PC-3 (cell line): ENCODE measurements around the gene SMCO1. TPM values are rescaled to one million over a fixed set of nuclear protein-coding genes. Genes with fewer than 3 reads are reported as not detected.
"Not testable (repeated sequence)": the region's sequence is repeated elsewhere in the genome, so short reads cannot be mapped to it uniquely, and the experiment has no call there.

Experiments
- ATAC-seq: fragments of 200-7000 bp; cut with Tn5 transposase; 2 replicates; pipeline ENCODE4 v1.9.1; 2020; ENCODE audit warnings: mild to moderate bottlenecking, moderate library complexity
- BruUV-seq: library from RNA; stranded (reverse); fragments of 400-500 nt; replicated peaks from 2 replicates; lab custom pipeline; 2021; lab: Mats Ljungman, UMichigan
- CTCF ChIA-PET: fragments of 300-600 bp; sonication (Branson Sonifier 250); formaldehyde crosslinking; loops from one replicate; lab custom pipeline; 2022; ENCODE audit warnings: antibody characterized with exemption; lab: Charles Lee
- POLR2A ChIA-PET: fragments of 300-600 bp; sonication (Branson Sonifier 250); formaldehyde crosslinking; loops from one replicate; lab custom pipeline; 2022; ENCODE audit warnings: antibody characterized with exemption; ENCODE audit not compliant: unreplicated experiment; lab: Charles Lee
- DNase-seq: peaks from one replicate; pipeline ENCODE4 v3.0.0-alpha.2; 2015
- H2AFZ ChIP-seq: fragments of 300-600 bp; sonication (generic); 2 replicates; pipeline ENCODE4 v1.6.0; 2016; ENCODE audit warnings: antibody characterized with exemption, low read length
- H3F3A ChIP-seq: fragments of 300-600 bp; sonication (generic); one replicate; pipeline ENCODE4 v1.6.0; 2017; ENCODE audit warnings: antibody characterized with exemption, low read length, control low read depth, mild to moderate bottlenecking; ENCODE audit not compliant: unreplicated experiment
- H3K27ac ChIP-seq: fragments of 300-600 bp; sonication (generic); 2 replicates; pipeline ENCODE4 v1.5.1; 2016; ENCODE audit warnings: mild to moderate bottlenecking, low read length
- H3K27me3 ChIP-seq: fragments of 300-600 bp; sonication (generic); 2 replicates; pipeline ENCODE4 v1.6.1; 2016; ENCODE audit warnings: low read length, mixed read lengths
- H3K36me3 ChIP-seq: fragments of 300-600 bp; sonication (generic); 2 replicates; pipeline ENCODE4 v1.6.1; 2016; ENCODE audit warnings: low read depth, mixed run types, low read length, mixed read lengths
- H3K4me1 ChIP-seq: fragments of 300-600 bp; sonication (generic); 2 replicates; pipeline ENCODE4 v1.5.1; 2016; ENCODE audit warnings: low read length; ENCODE audit not compliant: insufficient read depth
- H3K4me2 ChIP-seq: fragments of 300-600 bp; sonication (generic); 2 replicates; pipeline ENCODE4 v1.6.0; 2016; ENCODE audit warnings: low read length
- H3K4me3 ChIP-seq: fragments of 300-600 bp; sonication (generic); 2 replicates; pipeline ENCODE4 v1.5.1; 2016; ENCODE audit warnings: mild to moderate bottlenecking, low read length, mixed read lengths
- H3K79me2 ChIP-seq: fragments of 300-600 bp; sonication (generic); 2 replicates; pipeline ENCODE4 v1.6.1; 2017; ENCODE audit warnings: low read length, mixed read lengths
- H3K9ac ChIP-seq: fragments of 300-600 bp; sonication (generic); 2 replicates; pipeline ENCODE4 v1.6.0; 2016; ENCODE audit warnings: mild to moderate bottlenecking, low read length
- H3K9me2 ChIP-seq: fragments of 300-600 bp; sonication (generic); replicated peaks from 2 replicates; pipeline ENCODE4 v1.6.1; 2016; ENCODE audit warnings: mixed run types, low read length, mixed read lengths
- H3K9me3 ChIP-seq: fragments of 300-600 bp; sonication (generic); 2 replicates; pipeline ENCODE4 v1.6.1; 2016; ENCODE audit warnings: low read length, mixed read lengths
- H4K20me1 ChIP-seq: fragments of 300-600 bp; sonication (generic); 2 replicates; pipeline ENCODE4 v1.6.1; 2016; ENCODE audit warnings: low read length, mixed read lengths
- CTCF ChIP-seq: fragments of 300-600 bp; sonication (generic); conservative IDR thresholded peaks from 2 replicates; pipeline ENCODE4 v1.5.1; 2017; ENCODE audit warnings: antibody characterized with exemption, low read depth, mild to moderate bottlenecking, low read length
- intact Hi-C: fragments of 100-400 bp; cut with micrococcal nuclease; formaldehyde crosslinking; loops from 2 replicates; pipeline ENCODE4 v1.9.0; 2023
- total RNA-seq: library from RNA; depleted of rRNA; stranded (reverse); fragments of >200 nt; gene quantifications from 2 replicates; pipeline ENCODE4 v1.2.3, GENCODE V29; 2014; rRNA removed

The SMCO1 gene
- total RNA-seq, 1 experiment from 2014 or later = not detected

GRCh38 chr3:196458063-196458462, 57.1 kb downstream of the SMCO1 start:
- CTCF ChIA-PET = no interaction called here
- Histone ChIP-seq H2AFZ (no peak overlapping the region), H3K9me2 (no peaks in the 10 kb centered on the region), H3K4me1 (no peaks in the 10 kb centered on the region), H4K20me1 (no peaks in the 10 kb centered on the region), H3K36me3 (no peaks in the 10 kb centered on the region), H3K9me3 (no peaks in the 10 kb centered on the region), H3K9ac (no peak overlapping the region), H3K79me2 (no peaks in the 10 kb centered on the region), H3K4me2 (no peak overlapping the region), H3K4me3 (no peak overlapping the region), H3F3A (no peaks in the 10 kb centered on the region), H3K27ac (no peak overlapping the region), H3K27me3 (no peaks in the 10 kb centered on the region)
- ATAC-seq = no peak
- TF ChIP-seq CTCF = no peak
- BruUV-seq = no TSS peak
- DNase-seq = no peak
- intact Hi-C loops = no loop called here
- POLR2A ChIA-PET = no interaction called here

- H4K20me1 ChIP-seq, H3K4me3 ChIP-seq, H3K9me2 ChIP-seq, ATAC-seq, H3K4me1 ChIP-seq, H3K9me3 ChIP-seq, POLR2A ChIA-PET, BruUV-seq, H3K4me2 ChIP-seq, H2AFZ ChIP-seq, H3K27me3 ChIP-seq, intact Hi-C loops, H3K9ac ChIP-seq, H3F3A ChIP-seq, DNase-seq, H3K27ac ChIP-seq, H3K36me3 ChIP-seq, H3K79me2 ChIP-seq, CTCF ChIA-PET: not testable (repeated sequence)
These were observed 57.7 kb downstream of the SMCO1 start for GRCh38 chr3:196457470-196457869.

Other genes with a start within 250 kb of the SMCO1 start
- 46.9 and 63.8 TPM in 2 replicates for gene PCYT1A, start 227.6 kb downstream of the SMCO1 start, total RNA-seq
- gene DYNLT2B, start 197.1 kb downstream of the SMCO1 start, total RNA-seq = 19.8 and 22.8 TPM in 2 replicates
- gene TM4SF19, start 177.0 kb downstream of the SMCO1 start, total RNA-seq = 1.1 and 5.2 TPM in 2 replicates
- 10.2 and 10.5 TPM in 2 replicates for gene UBXN7, start 82.9 kb downstream of the SMCO1 start, total RNA-seq
- gene RNF168, start 11.6 kb downstream of the SMCO1 start, total RNA-seq = 12.8 and 13.8 TPM in 2 replicates
- 11.7 and 17.4 TPM in 2 replicates for gene WDR53, start 53.2 kb upstream of the SMCO1 start, total RNA-seq
- gene FBXO45, start 53.3 kb upstream of the SMCO1 start, total RNA-seq = 20.8 and 22.3 TPM in 2 replicates
- 0.07 and 0.29 TPM in 2 replicates for gene NRROS, start 124.3 kb upstream of the SMCO1 start, total RNA-seq
- gene CEP19, start 196.9 kb upstream of the SMCO1 start, total RNA-seq = 2.6 and 3.2 TPM in 2 replicates
- 22.5 and 30.3 TPM in 2 replicates for gene PIGX, start 197.0 kb upstream of the SMCO1 start, total RNA-seq
- gene PAK2, start 224.5 kb upstream of the SMCO1 start, total RNA-seq = 32.6 and 53.8 TPM in 2 replicates